ENCODE data around the gene PARD3B.

DNA sequence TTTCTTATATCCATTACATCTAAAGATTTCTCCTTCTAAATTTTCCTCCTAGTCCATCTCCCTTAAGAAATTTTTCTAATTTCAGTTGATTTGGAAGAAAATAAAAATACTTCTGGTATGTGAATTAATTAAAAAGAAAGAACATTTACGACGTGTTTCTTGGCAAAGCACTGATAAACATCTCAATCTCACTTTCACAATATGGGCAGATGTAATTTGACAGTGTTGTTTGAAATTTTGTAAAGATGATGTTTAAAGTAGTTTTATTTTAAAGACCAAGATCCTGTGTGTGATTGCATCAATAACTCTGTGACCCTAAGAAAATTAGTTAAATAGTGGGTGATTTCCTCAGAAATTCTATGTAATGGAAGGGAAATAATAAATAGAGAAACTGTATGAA lies 510.0 kb downstream of the PARD3B start:
- TF ChIP-seq, protein P1, sequence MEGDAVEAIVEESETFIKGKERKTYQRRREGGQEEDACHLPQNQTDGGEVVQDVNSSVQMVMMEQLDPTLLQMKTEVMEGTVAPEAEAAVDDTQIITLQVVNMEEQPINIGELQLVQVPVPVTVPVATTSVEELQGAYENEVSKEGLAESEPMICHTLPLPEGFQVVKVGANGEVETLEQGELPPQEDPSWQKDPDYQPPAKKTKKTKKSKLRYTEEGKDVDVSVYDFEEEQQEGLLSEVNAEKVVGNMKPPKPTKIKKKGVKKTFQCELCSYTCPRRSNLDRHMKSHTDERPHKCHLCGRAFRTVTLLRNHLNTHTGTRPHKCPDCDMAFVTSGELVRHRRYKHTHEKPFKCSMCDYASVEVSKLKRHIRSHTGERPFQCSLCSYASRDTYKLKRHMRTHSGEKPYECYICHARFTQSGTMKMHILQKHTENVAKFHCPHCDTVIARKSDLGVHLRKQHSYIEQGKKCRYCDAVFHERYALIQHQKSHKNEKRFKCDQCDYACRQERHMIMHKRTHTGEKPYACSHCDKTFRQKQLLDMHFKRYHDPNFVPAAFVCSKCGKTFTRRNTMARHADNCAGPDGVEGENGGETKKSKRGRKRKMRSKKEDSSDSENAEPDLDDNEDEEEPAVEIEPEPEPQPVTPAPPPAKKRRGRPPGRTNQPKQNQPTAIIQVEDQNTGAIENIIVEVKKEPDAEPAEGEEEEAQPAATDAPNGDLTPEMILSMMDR (IDR thresholded peaks at IDR 0.05), result no peak
- TF ChIP-seq POLR2A (IDR thresholded peaks at IDR 0.05) (no peak), POLR2AphosphoS5 (IDR thresholded peaks at IDR 0.05) (no peak)

All from stomach (tissue), 4 donors.